Measurements from ENCODE around the gene ZBTB47.

ZBTB47 gene

GRCh38 chr3:42612217-42612616 lies 41.3 kb upstream of the ZBTB47 start:
- H3K27ac ChIP-seq (ENCODE audit: poor library complexity, severe bottlenecking), result peak overlapping the region; percentile 4
- no peak for ATAC-seq (ENCODE audit: low read depth)
- no peaks in the 10 kb centered on the region for H3K27me3 ChIP-seq (ENCODE audit: insufficient read depth, poor library complexity, severe bottlenecking)
- no peak for DNase-seq (ENCODE audit: low spot score)
- H3K36me3 ChIP-seq (ENCODE audit: low read depth), result peaks cover 52% of the 10 kb centered on the region
- H3K9me3 ChIP-seq (ENCODE audit: severe bottlenecking), result no peaks in the 10 kb centered on the region
- H3K4me3 ChIP-seq (ENCODE audit: severe bottlenecking), result no peak overlapping the region
- peaks cover 13% of the 10 kb centered on the region for H3K4me1 ChIP-seq (ENCODE audit: insufficient read depth, poor library complexity, severe bottlenecking)
- TF ChIP-seq, protein P1, sequence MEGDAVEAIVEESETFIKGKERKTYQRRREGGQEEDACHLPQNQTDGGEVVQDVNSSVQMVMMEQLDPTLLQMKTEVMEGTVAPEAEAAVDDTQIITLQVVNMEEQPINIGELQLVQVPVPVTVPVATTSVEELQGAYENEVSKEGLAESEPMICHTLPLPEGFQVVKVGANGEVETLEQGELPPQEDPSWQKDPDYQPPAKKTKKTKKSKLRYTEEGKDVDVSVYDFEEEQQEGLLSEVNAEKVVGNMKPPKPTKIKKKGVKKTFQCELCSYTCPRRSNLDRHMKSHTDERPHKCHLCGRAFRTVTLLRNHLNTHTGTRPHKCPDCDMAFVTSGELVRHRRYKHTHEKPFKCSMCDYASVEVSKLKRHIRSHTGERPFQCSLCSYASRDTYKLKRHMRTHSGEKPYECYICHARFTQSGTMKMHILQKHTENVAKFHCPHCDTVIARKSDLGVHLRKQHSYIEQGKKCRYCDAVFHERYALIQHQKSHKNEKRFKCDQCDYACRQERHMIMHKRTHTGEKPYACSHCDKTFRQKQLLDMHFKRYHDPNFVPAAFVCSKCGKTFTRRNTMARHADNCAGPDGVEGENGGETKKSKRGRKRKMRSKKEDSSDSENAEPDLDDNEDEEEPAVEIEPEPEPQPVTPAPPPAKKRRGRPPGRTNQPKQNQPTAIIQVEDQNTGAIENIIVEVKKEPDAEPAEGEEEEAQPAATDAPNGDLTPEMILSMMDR (IDR thresholded peaks at IDR 0.05; ENCODE audit: poor library complexity, severe bottlenecking), result no peak

GRCh38 chr3:42612928-42613327 lies 40.6 kb upstream of the ZBTB47 start:
- Histone ChIP-seq H3K4me1 (ENCODE audit: insufficient read depth, poor library complexity, severe bottlenecking) (peaks cover 13% of the 10 kb centered on the region), H3K27ac (ENCODE audit: poor library complexity, severe bottlenecking) (no peak overlapping the region), H3K9me3 (ENCODE audit: severe bottlenecking) (no peaks in the 10 kb centered on the region), H3K36me3 (ENCODE audit: low read depth) (peaks cover 53% of the 10 kb centered on the region), H3K27me3 (ENCODE audit: insufficient read depth, poor library complexity, severe bottlenecking) (no peaks in the 10 kb centered on the region), H3K4me3 (ENCODE audit: severe bottlenecking) (no peak overlapping the region)
- TF ChIP-seq, protein P1 (IDR thresholded peaks at IDR 0.05; ENCODE audit: poor library complexity, severe bottlenecking), result no peak
- DNase-seq (ENCODE audit: low spot score) (no peak), ATAC-seq (ENCODE audit: low read depth) (no peak)

GRCh38 chr3:42613462-42613861 lies 40.0 kb upstream of the ZBTB47 start:
- Histone ChIP-seq H3K4me3 (ENCODE audit: severe bottlenecking) (no peak overlapping the region), H3K4me1 (ENCODE audit: insufficient read depth, poor library complexity, severe bottlenecking) (peaks cover 13% of the 10 kb centered on the region), H3K36me3 (ENCODE audit: low read depth) (peaks cover 50% of the 10 kb centered on the region), H3K9me3 (ENCODE audit: severe bottlenecking) (no peaks in the 10 kb centered on the region), H3K27me3 (ENCODE audit: insufficient read depth, poor library complexity, severe bottlenecking) (no peaks in the 10 kb centered on the region), H3K27ac (ENCODE audit: poor library complexity, severe bottlenecking) (no peak overlapping the region)
- DNase-seq (ENCODE audit: low spot score) (no peak), ATAC-seq (ENCODE audit: low read depth) (no peak)
- TF ChIP-seq, protein P1 (IDR thresholded peaks at IDR 0.05; ENCODE audit: poor library complexity, severe bottlenecking), result peak; percentile 45

GRCh38 chr3:42631620-42632019 lies 21.9 kb upstream of the ZBTB47 start:
- H3K36me3 ChIP-seq (ENCODE audit: low read depth), result peaks cover 96% of the 10 kb centered on the region
- H3K4me3 ChIP-seq (ENCODE audit: severe bottlenecking), result no peak overlapping the region
- ATAC-seq (ENCODE audit: low read depth) (no peak), DNase-seq (ENCODE audit: low spot score) (no peak)
- H3K4me1 ChIP-seq (ENCODE audit: insufficient read depth, poor library complexity, severe bottlenecking), result no peaks in the 10 kb centered on the region
- no peaks in the 10 kb centered on the region for H3K27me3 ChIP-seq (ENCODE audit: insufficient read depth, poor library complexity, severe bottlenecking)
- no peak overlapping the region for H3K27ac ChIP-seq (ENCODE audit: poor library complexity, severe bottlenecking)
- TF ChIP-seq, protein P1 (IDR thresholded peaks at IDR 0.05; ENCODE audit: poor library complexity, severe bottlenecking), result no peak
- H3K9me3 ChIP-seq (ENCODE audit: severe bottlenecking), result no peaks in the 10 kb centered on the region

GRCh38 chr3:42632146-42632545 lies 21.4 kb upstream of the ZBTB47 start:
- Histone ChIP-seq H3K4me3 (ENCODE audit: severe bottlenecking) (no peak overlapping the region), H3K9me3 (ENCODE audit: severe bottlenecking) (no peaks in the 10 kb centered on the region), H3K36me3 (ENCODE audit: low read depth) (peaks cover 99% of the 10 kb centered on the region), H3K27ac (ENCODE audit: poor library complexity, severe bottlenecking) (no peak overlapping the region), H3K4me1 (ENCODE audit: insufficient read depth, poor library complexity, severe bottlenecking) (no peaks in the 10 kb centered on the region), H3K27me3 (ENCODE audit: insufficient read depth, poor library complexity, severe bottlenecking) (no peaks in the 10 kb centered on the region)
- TF ChIP-seq, protein P1 (IDR thresholded peaks at IDR 0.05; ENCODE audit: poor library complexity, severe bottlenecking), result no peak
- ATAC-seq (ENCODE audit: low read depth) (no peak), DNase-seq (ENCODE audit: low spot score) (no peak)
